B cell (primary cell): ENCODE measurements around the gene PAXIP1.

Experiments
- EZH2 ChIP-seq: IDR thresholded peaks from 2 replicates; pipeline ENCODE4 v1.6.1; 2012; ENCODE audit warnings: borderline replicate concordance, low read depth, mild to moderate bottlenecking, moderate library complexity, low read length; ENCODE audit not compliant: insufficient read depth, poor library complexity, severe bottlenecking
- TF ChIP-seq, protein P1 (sequence below): fragments of 200-600 bp; IDR thresholded peaks from one replicate; pipeline ENCODE4 v1.8.0; 2022; ENCODE audit warnings: antibody characterized with exemption, mild to moderate bottlenecking

DNA sequence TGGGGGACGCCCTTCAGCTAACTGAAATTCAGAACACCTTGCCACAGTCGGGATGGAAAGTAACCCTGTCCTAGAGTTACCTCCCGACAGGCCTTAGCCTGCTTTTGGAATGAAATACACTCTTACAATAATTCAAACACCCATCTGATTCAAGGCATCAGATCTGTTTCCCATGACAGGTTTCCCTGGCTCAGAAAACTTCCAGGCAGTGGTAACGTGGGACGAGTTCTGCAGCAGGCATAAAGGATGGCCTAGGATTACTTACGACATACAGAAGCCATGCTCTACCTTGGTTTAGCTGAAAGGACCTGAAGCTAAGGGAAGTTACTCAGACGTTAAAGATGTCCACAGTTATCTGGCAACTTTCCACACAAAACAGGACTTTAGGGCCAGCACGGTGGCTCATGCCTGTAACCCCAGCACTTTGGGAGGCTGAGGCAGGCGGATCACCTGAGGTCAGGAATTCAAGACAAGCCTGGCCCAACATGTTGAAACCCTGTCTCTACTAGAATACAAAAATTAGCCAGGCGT is 5.0 kb downstream of the PAXIP1 start:
- TF ChIP-seq, protein P1, sequence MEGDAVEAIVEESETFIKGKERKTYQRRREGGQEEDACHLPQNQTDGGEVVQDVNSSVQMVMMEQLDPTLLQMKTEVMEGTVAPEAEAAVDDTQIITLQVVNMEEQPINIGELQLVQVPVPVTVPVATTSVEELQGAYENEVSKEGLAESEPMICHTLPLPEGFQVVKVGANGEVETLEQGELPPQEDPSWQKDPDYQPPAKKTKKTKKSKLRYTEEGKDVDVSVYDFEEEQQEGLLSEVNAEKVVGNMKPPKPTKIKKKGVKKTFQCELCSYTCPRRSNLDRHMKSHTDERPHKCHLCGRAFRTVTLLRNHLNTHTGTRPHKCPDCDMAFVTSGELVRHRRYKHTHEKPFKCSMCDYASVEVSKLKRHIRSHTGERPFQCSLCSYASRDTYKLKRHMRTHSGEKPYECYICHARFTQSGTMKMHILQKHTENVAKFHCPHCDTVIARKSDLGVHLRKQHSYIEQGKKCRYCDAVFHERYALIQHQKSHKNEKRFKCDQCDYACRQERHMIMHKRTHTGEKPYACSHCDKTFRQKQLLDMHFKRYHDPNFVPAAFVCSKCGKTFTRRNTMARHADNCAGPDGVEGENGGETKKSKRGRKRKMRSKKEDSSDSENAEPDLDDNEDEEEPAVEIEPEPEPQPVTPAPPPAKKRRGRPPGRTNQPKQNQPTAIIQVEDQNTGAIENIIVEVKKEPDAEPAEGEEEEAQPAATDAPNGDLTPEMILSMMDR = no peak
- TF ChIP-seq EZH2 = no peak
